Suprapubic skin (tissue), 4 donors: ENCODE results near the gene SYNPO2. TPM values are rescaled to one million over a fixed set of nuclear protein-coding genes. Genes with fewer than 3 reads are reported as not detected.
A peak's percentile ranks its signal among the peaks of the same experiment; 100 is the strongest.

Experiments used
- DNase-seq, 2 donors: peaks; one replicate each; pipeline ENCODE4 v3.0.0-alpha.2; 2019; ENCODE audit warnings: low spot score in 2 of 2
- H3K27ac ChIP-seq: fragments of 200-600 bp; sonication (generic); one replicate; pipeline ENCODE4 v1.5.1; 2019
- H3K27me3 ChIP-seq: fragments of 200-600 bp; sonication (generic); one replicate; pipeline ENCODE4 v1.5.1; 2019
- H3K36me3 ChIP-seq: fragments of 200-600 bp; sonication (generic); one replicate; pipeline ENCODE4 v1.5.1; 2019
- H3K4me1 ChIP-seq: fragments of 200-600 bp; sonication (generic); one replicate; pipeline ENCODE4 v1.5.1; 2019
- H3K4me3 ChIP-seq: fragments of 200-600 bp; sonication (generic); one replicate; pipeline ENCODE4 v1.5.1; 2019; ENCODE audit warnings: mild to moderate bottlenecking
- H3K9me3 ChIP-seq: fragments of 200-600 bp; sonication (generic); one replicate; pipeline ENCODE4 v1.5.1; 2019
- CTCF ChIP-seq, 2 donors: fragments of 200-600 bp in 1 of 2; fragments of 450-650 bp in 1 of 2; sonication (generic) in 1 of 2; IDR thresholded peaks; one replicate each; pipeline ENCODE4 v1.5.1; 2016 to 2019; ENCODE audit warnings: antibody characterized with exemption in 2 of 2, mild to moderate bottlenecking in 1 of 2, moderate library complexity in 1 of 2
- EP300 ChIP-seq: sonication (generic); formaldehyde crosslinking; IDR thresholded peaks from one replicate; pipeline ENCODE4 v1.6.1; 2017; ENCODE audit warnings: antibody characterized with exemption
- POLR2A ChIP-seq, 2 donors: fragments of 450-650 bp; IDR thresholded peaks; one replicate each; pipeline ENCODE4 v1.6.1; 2017; ENCODE audit warnings: antibody characterized with exemption in 2 of 2, mild to moderate bottlenecking in 2 of 2, moderate library complexity in 2 of 2
- POLR2AphosphoS5 ChIP-seq, 3 donors: sonication (generic); formaldehyde crosslinking; IDR thresholded peaks; one replicate each; pipeline ENCODE4 v1.6.1; 2017; ENCODE audit warnings: antibody characterized with exemption in 3 of 3
- WGBS: methylation state at CpG from one replicate; pipeline ENCODE4 v1.1.5; 2018; 5-methylcytosine and 5-hydroxymethylcytosine counted together
- total RNA-seq, 4 donors: library from RNA; depleted of rRNA; stranded (reverse); fragments of >200 nt; gene quantifications; one replicate each; pipeline ENCODE4 v1.1.0, GENCODE V29; 2016

The SYNPO2 gene
- total RNA-seq, 4 donors from 2014 or later = 14.3 to 33.6 (median 19.1) TPM

- no peak overlapping the region for H3K27ac ChIP-seq
- no peaks in the 10 kb centered on the region for H3K27me3 ChIP-seq
These were observed 94.6 kb downstream of the SYNPO2 start for GRCh38 chr4:118983293-118983692.

GRCh38 chr4:118983831-118984230 is 95.2 kb downstream of the SYNPO2 start:
- no peak overlapping the region for H3K27ac ChIP-seq

More at GRCh38 chr4:118983293-118983692, 94.6 kb downstream of the SYNPO2 start:
- no peak for TF ChIP-seq POLR2AphosphoS5 (IDR thresholded peaks at IDR 0.05)
- TF ChIP-seq EP300 = no peak
- no peak for TF ChIP-seq POLR2A (IDR thresholded peaks at IDR 0.05)
- no peak for TF ChIP-seq CTCF (IDR thresholded peaks at IDR 0.05)
- no peak for DNase-seq
- Histone ChIP-seq H3K9me3 (no peaks in the 10 kb centered on the region), H3K4me3 (no peak overlapping the region), H3K4me1 (peaks cover 12% of the 10 kb centered on the region), H3K36me3 (no peaks in the 10 kb centered on the region)
- 85% methylated on average over 2 of the region's 2 CpGs for WGBS

GRCh38 chr4:118985170-118986000 is 96.7 kb downstream of the SYNPO2 start:
- 100% methylated on average over 5 of the region's 5 CpGs for WGBS
- Histone ChIP-seq H3K27ac (no peak overlapping the region), H3K9me3 (no peaks in the 10 kb centered on the region), H3K27me3 (no peaks in the 10 kb centered on the region), H3K4me3 (no peak overlapping the region), H3K36me3 (no peaks in the 10 kb centered on the region), H3K4me1 (peaks cover 27% of the 10 kb centered on the region)
- DNase-seq = no peak
- TF ChIP-seq POLR2A (IDR thresholded peaks at IDR 0.05) = no peak
- TF ChIP-seq POLR2AphosphoS5 (IDR thresholded peaks at IDR 0.05) = no peak
- no peak for TF ChIP-seq EP300
- TF ChIP-seq CTCF (IDR thresholded peaks at IDR 0.05) = no peak

More at GRCh38 chr4:118983831-118984230, 95.2 kb downstream of the SYNPO2 start:
- Histone ChIP-seq H3K27me3 (no peaks in the 10 kb centered on the region), H3K4me1 (peaks cover 18% of the 10 kb centered on the region), H3K9me3 (no peaks in the 10 kb centered on the region), H3K36me3 (no peaks in the 10 kb centered on the region), H3K4me3 (no peak overlapping the region)
- TF ChIP-seq POLR2AphosphoS5 (IDR thresholded peaks at IDR 0.05) (no peak), POLR2A (IDR thresholded peaks at IDR 0.05) (no peak), CTCF (IDR thresholded peaks at IDR 0.05) (no peak), EP300 (no peak)
- 71% methylated on average over 1 of the region's 1 CpG for WGBS
- no peak for DNase-seq

DNA sequence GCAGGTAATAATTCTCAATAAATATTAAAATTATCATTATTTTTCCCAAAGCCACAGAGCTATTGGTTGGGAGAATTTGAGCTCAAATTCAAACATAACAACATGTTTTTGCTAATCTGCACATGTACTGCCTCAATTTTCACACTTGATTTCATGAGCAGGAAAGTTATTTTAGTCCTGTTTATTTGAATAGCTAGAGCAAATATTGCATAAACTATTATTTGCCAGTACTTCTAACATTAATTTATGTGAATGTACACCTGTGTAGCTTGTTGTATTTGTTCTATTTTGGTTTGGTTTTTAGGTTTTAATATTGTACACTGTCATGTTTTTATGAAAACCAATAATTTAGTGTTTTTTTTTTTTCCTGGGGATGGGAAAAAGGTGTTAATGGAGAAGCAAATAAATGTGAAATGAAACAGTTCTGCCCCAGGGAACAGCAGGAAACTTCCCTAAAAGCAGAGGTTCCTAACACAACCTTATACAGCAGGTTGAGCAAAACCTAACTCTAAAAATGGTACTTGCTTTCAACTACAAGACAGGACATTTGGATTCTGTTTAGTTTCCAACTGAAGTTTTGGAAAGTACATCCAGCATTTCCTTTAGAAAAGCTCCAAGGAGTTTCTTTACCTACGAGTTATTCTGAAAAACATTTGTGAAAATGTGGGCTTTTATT is 99.4 kb downstream of the SYNPO2 start:
- WGBS = 79% methylated on average over 1 of the region's 1 CpG
- H3K9me3 ChIP-seq = no peaks in the 10 kb centered on the region
- no peaks in the 10 kb centered on the region for H3K36me3 ChIP-seq
- TF ChIP-seq POLR2AphosphoS5 (IDR thresholded peaks at IDR 0.05) = no peak
- DNase-seq = no peak
- H3K4me3 ChIP-seq = no peak overlapping the region
- peaks cover 17% of the 10 kb centered on the region for H3K4me1 ChIP-seq
- H3K27ac ChIP-seq = peak overlapping the region; percentile 30
- no peaks in the 10 kb centered on the region for H3K27me3 ChIP-seq

- WGBS = 96% methylated on average over 4 of the region's 4 CpGs
- Histone ChIP-seq H3K36me3 (no peaks in the 10 kb centered on the region), H3K4me3 (no peak overlapping the region), H3K9me3 (no peaks in the 10 kb centered on the region), H3K27ac (peak overlapping the region; percentile 30), H3K27me3 (no peaks in the 10 kb centered on the region), H3K4me1 (peaks cover 17% of the 10 kb centered on the region)
- DNase-seq = no peak
- no peak for TF ChIP-seq CTCF (IDR thresholded peaks at IDR 0.05)
- TF ChIP-seq EP300 = no peak
- TF ChIP-seq POLR2A (IDR thresholded peaks at IDR 0.05) = no peak
- TF ChIP-seq POLR2AphosphoS5 (IDR thresholded peaks at IDR 0.05) = no peak
These were observed 100.0 kb downstream of the SYNPO2 start for GRCh38 chr4:118988635-118988972.
